Tibial nerve (tissue), 4 donors: ENCODE data around the gene OPCML.

Source experiments
- EP300 ChIP-seq, 2 donors: sonication (generic); formaldehyde crosslinking; IDR thresholded peaks; one replicate each; pipeline ENCODE4 v1.6.1; 2017; ENCODE audit warnings: antibody characterized with exemption in 2 of 2, mild to moderate bottlenecking in 1 of 2
- TF ChIP-seq, protein P1 (sequence below), 5 experiments: fragments of 200-600 bp in 3 of 5; fragments of 450-650 bp in 2 of 5; sonication (generic) in 3 of 5; IDR thresholded peaks; one replicate each; pipeline ENCODE4 v1.5.1; 2016 to 2019; ENCODE audit warnings: antibody characterized with exemption in 5 of 5, mild to moderate bottlenecking in 3 of 5, moderate library complexity in 2 of 5

GRCh38 chr11:132772703-132773545 lies 759.4 kb downstream of the OPCML start:
- TF ChIP-seq, protein P1, sequence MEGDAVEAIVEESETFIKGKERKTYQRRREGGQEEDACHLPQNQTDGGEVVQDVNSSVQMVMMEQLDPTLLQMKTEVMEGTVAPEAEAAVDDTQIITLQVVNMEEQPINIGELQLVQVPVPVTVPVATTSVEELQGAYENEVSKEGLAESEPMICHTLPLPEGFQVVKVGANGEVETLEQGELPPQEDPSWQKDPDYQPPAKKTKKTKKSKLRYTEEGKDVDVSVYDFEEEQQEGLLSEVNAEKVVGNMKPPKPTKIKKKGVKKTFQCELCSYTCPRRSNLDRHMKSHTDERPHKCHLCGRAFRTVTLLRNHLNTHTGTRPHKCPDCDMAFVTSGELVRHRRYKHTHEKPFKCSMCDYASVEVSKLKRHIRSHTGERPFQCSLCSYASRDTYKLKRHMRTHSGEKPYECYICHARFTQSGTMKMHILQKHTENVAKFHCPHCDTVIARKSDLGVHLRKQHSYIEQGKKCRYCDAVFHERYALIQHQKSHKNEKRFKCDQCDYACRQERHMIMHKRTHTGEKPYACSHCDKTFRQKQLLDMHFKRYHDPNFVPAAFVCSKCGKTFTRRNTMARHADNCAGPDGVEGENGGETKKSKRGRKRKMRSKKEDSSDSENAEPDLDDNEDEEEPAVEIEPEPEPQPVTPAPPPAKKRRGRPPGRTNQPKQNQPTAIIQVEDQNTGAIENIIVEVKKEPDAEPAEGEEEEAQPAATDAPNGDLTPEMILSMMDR (IDR thresholded peaks at IDR 0.05), result no peak
- TF ChIP-seq EP300 (IDR thresholded peaks at IDR 0.05), result no peak
